ENCODE measurements around the gene ZNF624.
"Not testable (repeated sequence)": the region's sequence is repeated elsewhere in the genome, so short reads cannot be mapped to it uniquely, and the experiment has no call there.

Gene ZNF624

GRCh38 chr17:16653367-16654041 is at the start of gene ZNF624:
Gene ZNF624, minus strand, starts transcription at chr17:16653850.
- peak; percentile 88 for DNase-seq (ENCODE audit: low read depth)

GRCh38 chr17:16697603-16698002 is 44.0 kb upstream of the ZNF624 start:
- DNase-seq (ENCODE audit: low read depth), result not testable (repeated sequence)

- not testable (repeated sequence) for DNase-seq (ENCODE audit: low read depth)
Measured at GRCh38 chr17:16690447-16690846, 36.8 kb upstream of the ZNF624 start.

- peak; percentile 67 for DNase-seq (ENCODE audit: low read depth)
Measured at GRCh38 chr17:16689731-16690281, 36.2 kb upstream of the ZNF624 start, which contains the start of gene CCDC144A. Gene CCDC144A, plus strand, starts transcription at chr17:16690241. Its CDS starts 160 bp downstream, at chr17:16690401.

- not testable (repeated sequence) for DNase-seq (ENCODE audit: low read depth)
Measured at GRCh38 chr17:16687151-16687550, 33.5 kb upstream of the ZNF624 start.

- not testable (repeated sequence) for DNase-seq (ENCODE audit: low read depth)
Measured at GRCh38 chr17:16686019-16686418, 32.4 kb upstream of the ZNF624 start.

- DNase-seq (ENCODE audit: low read depth), result not testable (repeated sequence)
Measured at GRCh38 chr17:16683290-16684138, 29.9 kb upstream of the ZNF624 start.

- DNase-seq (ENCODE audit: low read depth), result no peak
Measured at GRCh38 chr17:16676676-16677268, 23.1 kb upstream of the ZNF624 start.

GRCh38 chr17:16666907-16667636 is 13.4 kb upstream of the ZNF624 start:
- not testable (repeated sequence) for DNase-seq (ENCODE audit: low read depth)

GRCh38 chr17:16666553-16666906 is 12.9 kb upstream of the ZNF624 start:
- not testable (repeated sequence) for DNase-seq (ENCODE audit: low read depth)

GRCh38 chr17:16662936-16663335 is 9.3 kb upstream of the ZNF624 start:
- no peak for DNase-seq (ENCODE audit: low read depth)

GRCh38 chr17:16661217-16661616 is 7.6 kb upstream of the ZNF624 start:
- DNase-seq (ENCODE audit: low read depth), result no peak

- no peak for DNase-seq (ENCODE audit: low read depth)
Measured at GRCh38 chr17:16652847-16653366, 743 bp downstream of the ZNF624 start.

- no peak for DNase-seq (ENCODE audit: low read depth)
Measured at GRCh38 chr17:16652252-16652651, 1.4 kb downstream of the ZNF624 start.

- DNase-seq (ENCODE audit: low read depth), result no peak
Measured at GRCh38 chr17:16649585-16649984, 4.1 kb downstream of the ZNF624 start.

- DNase-seq (ENCODE audit: low read depth), result no peak
Measured at GRCh38 chr17:16639438-16639837, 14.2 kb downstream of the ZNF624 start.

GRCh38 chr17:16623282-16623681 is 30.4 kb downstream of the ZNF624 start:
- no peak for DNase-seq (ENCODE audit: low read depth)

GRCh38 chr17:16622540-16623277 is 30.9 kb downstream of the ZNF624 start:
- DNase-seq (ENCODE audit: low read depth), result no peak

GRCh38 chr17:16617481-16618060 is 36.1 kb downstream of the ZNF624 start:
- no peak for DNase-seq (ENCODE audit: low read depth)

GRCh38 chr17:16599537-16599936 is 54.1 kb downstream of the ZNF624 start:
- no peak for DNase-seq (ENCODE audit: low read depth)

All from activated T-cell treated with anti-CD3 and anti-CD28 coated beads for 48 hours (primary cell).